VCaP (cell line): ENCODE data around the gene NDEL1.

Experiments used
- H3K27ac ChIP-seq: fragments of 450-650 bp; 2 replicates; pipeline ENCODE4 v1.5.1; 2017
- CTCF ChIP-seq: fragments of 450-650 bp; conservative IDR thresholded peaks from 2 replicates; pipeline ENCODE4 v1.5.1; 2017; ENCODE audit warnings: mild to moderate bottlenecking, moderate library complexity

NDEL1 gene

GRCh38 chr17:8436169-8436843, 622 bp downstream of the NDEL1 start:
- peak overlapping the region; percentile 92 for H3K27ac ChIP-seq
- TF ChIP-seq CTCF: no peak

GRCh38 chr17:8436844-8437171, 1.1 kb downstream of the NDEL1 start:
- peak overlapping the region; percentile 92 for H3K27ac ChIP-seq
- TF ChIP-seq CTCF: no peak

GRCh38 chr17:8438441-8438840, 2.8 kb downstream of the NDEL1 start:
- no peak overlapping the region for H3K27ac ChIP-seq
- TF ChIP-seq CTCF: no peak

- H3K27ac ChIP-seq: no peak overlapping the region
- TF ChIP-seq CTCF: no peak
These were observed 4.0 kb downstream of the NDEL1 start for GRCh38 chr17:8439681-8440080.

GRCh38 chr17:8441690-8442089, 6.0 kb downstream of the NDEL1 start:
- no peak for TF ChIP-seq CTCF
- H3K27ac ChIP-seq: peak overlapping the region; percentile 27; the same call in 1 of the 2 replicates

- TF ChIP-seq CTCF: no peak
- no peak overlapping the region; the same call in 1 of the 2 replicates for H3K27ac ChIP-seq
These were observed 6.6 kb downstream of the NDEL1 start for GRCh38 chr17:8442310-8442709.

- no peak for TF ChIP-seq CTCF
These were observed 8.1 kb downstream of the NDEL1 start for GRCh38 chr17:8443756-8444155.

More at GRCh38 chr17:8443756-8444155, 8.1 kb downstream of the NDEL1 start:
- no peak overlapping the region for H3K27ac ChIP-seq
